Suppressor macrophage (primary cell): Measurements from ENCODE around the gene ODF4.
"Not testable (repeated sequence)": the region's sequence is repeated elsewhere in the genome, so short reads cannot be mapped to it uniquely, and the experiment has no call there.

Experiments
- DNase-seq, 4 experiments: peaks; one replicate each; pipeline ENCODE4 v3.0.0-alpha.2; 2020 to 2022

ODF4 gene

GRCh38 chr17:8326511-8327302, 12.9 kb upstream of the ODF4 start:
- peak; percentile 22 to 64 (median 48) for DNase-seq

- DNase-seq, result peak; percentile 8 to 30 (median 22)
Observed at GRCh38 chr17:8327303-8327649, 12.4 kb upstream of the ODF4 start.

- DNase-seq, result no peak
Observed at GRCh38 chr17:8332128-8332527, 7.5 kb upstream of the ODF4 start.

GRCh38 chr17:8332688-8333087, 7.0 kb upstream of the ODF4 start:
- DNase-seq, result no peak

GRCh38 chr17:8333281-8333680, 6.4 kb upstream of the ODF4 start:
- no peak for DNase-seq

- peak; percentile 52 to 85 (median 66) for DNase-seq
Observed at GRCh38 chr17:8337802-8338752, 1.6 kb upstream of the ODF4 start.

- no peak for DNase-seq
Observed at GRCh38 chr17:8338753-8339140, 893 bp upstream of the ODF4 start.

GRCh38 chr17:8341456-8341855, 1.8 kb downstream of the ODF4 start:
- DNase-seq, result no peak

- DNase-seq, result no peak
Observed at GRCh38 chr17:8345052-8345690, 5.5 kb downstream of the ODF4 start.

GRCh38 chr17:8345951-8346665, 6.5 kb downstream of the ODF4 start:
- no peak for DNase-seq

- DNase-seq, result not testable (repeated sequence)
Observed at GRCh38 chr17:8347001-8347400, 7.4 kb downstream of the ODF4 start.

- no peak for DNase-seq
Observed at GRCh38 chr17:8350339-8350738, 10.7 kb downstream of the ODF4 start.

- no peak for DNase-seq
Observed at GRCh38 chr17:8353736-8354135, 14.1 kb downstream of the ODF4 start.

GRCh38 chr17:8354236-8354635, 14.6 kb downstream of the ODF4 start:
- no peak for DNase-seq

- no peak for DNase-seq
Observed at GRCh38 chr17:8357910-8358309, 18.3 kb downstream of the ODF4 start.

- no peak for DNase-seq
Observed at GRCh38 chr17:8359769-8360168, 20.1 kb downstream of the ODF4 start.

- DNase-seq, result no peak
Observed at GRCh38 chr17:8360260-8360659, 20.6 kb downstream of the ODF4 start.

- DNase-seq, result no peak
Observed at GRCh38 chr17:8360751-8361150, 21.1 kb downstream of the ODF4 start.

- no peak for DNase-seq
Observed at GRCh38 chr17:8362651-8363332, 23.2 kb downstream of the ODF4 start.

- no peak for DNase-seq
Observed at GRCh38 chr17:8365143-8365542, 25.5 kb downstream of the ODF4 start.

GRCh38 chr17:8366231-8366630, 26.6 kb downstream of the ODF4 start:
- DNase-seq, result no peak

GRCh38 chr17:8368193-8368592, 28.6 kb downstream of the ODF4 start:
- no peak for DNase-seq
